Stimulated activated CD4-positive, alpha-beta T cell treated with anti-CD3 and anti-CD28 coated beads, TNF-alpha, amount 100 ng/mL, for 48 hours (primary cell): Measurements from ENCODE around the gene UBE2L5.

Source experiments
- DNase-seq, 3 donors: peaks; one replicate each; pipeline ENCODE4 v3.0.0-alpha.2; 2020; ENCODE audit warnings: low read depth in 3 of 3

The UBE2L5 gene

DNA sequence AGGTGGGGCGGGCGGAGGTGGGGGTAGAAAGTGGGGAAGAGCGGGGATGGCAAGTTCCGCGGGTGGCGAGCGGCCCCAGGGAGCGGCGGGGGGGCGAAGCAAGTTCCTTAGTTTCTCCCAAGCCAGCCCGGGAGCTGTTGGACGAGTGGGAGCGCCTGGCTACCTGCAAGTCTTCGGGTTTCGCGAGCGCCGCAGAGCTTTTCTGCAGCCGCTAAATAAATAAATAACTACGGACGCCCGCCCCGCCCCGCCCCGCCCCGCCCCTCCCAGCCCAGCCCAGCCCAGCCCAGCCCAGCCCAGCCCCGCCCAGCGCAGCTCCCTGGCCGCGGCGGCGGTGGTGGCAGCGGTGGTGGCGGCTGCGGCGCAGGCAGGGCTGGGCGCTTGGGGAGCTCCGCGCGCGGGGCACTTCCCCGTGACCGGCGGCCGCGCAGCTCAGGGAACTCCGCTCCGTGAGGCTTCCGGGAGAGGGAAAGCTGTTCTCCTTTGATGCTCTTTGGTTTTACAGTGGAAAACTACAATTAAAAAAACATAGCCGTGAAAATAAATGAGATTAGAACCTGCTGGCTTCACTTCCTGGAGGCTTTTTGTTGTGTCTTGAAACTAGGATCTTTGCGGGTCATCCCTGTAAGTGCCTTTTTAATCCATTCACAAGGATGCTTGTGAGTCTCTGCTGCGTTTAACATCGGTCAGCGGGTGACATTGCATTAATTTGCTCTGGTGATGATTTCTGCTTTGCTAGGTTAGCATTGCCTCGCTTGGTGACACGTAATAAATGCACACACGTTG is at the start of gene UBE2L5:
Gene UBE2L5 (plus strand): TSS at position 440 of the 786 bp plus-strand sequence. CDS start 5,498 bp downstream, outside the sequence.
- DNase-seq: peak; percentile 33 to 46 (median 36)

DNA sequence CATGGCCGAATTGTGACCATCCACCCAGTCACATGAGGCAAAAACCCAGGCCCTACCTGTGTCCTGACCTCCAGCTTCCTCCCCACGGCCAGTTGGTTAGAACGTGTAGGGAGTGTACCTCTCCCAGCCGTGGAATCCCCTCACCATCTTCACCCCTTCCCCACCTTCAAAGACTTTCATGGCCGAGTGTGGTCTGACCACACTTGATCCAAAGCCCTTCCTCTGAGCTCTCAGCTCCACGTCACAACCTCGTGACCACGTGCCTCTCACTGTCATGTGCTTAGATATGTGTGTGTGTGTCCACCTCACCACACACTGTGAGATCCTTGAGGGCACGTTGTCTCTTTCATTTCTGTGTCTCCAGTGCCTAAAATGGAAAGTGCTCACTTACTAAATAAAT is 48.6 kb upstream of the UBE2L5 start:
- peak in 1 of 3 donors; percentile 20 for DNase-seq

DNA sequence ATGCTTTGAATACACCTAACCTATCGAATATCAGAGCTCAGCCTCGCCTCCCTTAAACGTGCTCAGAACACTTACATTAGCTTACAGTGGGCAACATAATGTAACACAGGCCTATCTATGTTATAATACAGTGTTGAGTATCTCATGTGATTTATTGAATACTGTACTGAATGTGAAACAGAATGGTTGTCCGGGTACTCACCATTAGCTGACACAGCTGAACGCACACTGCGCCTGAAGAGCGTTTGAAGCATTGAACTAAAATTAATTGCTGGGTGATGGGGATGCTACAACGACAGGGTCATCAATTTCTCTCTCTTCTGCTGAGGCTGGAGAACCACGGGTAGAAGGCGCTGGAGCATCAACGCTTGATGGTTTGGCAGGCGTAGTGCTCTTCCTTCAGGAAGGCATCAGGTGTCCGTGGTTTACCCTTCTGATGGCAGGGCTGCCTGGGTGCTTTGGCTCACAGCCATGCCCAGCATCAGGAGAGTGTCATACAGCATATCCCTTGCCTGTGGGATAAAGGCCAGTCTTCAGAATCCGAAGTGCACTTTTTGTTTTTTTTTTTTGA is 46.9 kb upstream of the UBE2L5 start:
- no peak for DNase-seq

DNA sequence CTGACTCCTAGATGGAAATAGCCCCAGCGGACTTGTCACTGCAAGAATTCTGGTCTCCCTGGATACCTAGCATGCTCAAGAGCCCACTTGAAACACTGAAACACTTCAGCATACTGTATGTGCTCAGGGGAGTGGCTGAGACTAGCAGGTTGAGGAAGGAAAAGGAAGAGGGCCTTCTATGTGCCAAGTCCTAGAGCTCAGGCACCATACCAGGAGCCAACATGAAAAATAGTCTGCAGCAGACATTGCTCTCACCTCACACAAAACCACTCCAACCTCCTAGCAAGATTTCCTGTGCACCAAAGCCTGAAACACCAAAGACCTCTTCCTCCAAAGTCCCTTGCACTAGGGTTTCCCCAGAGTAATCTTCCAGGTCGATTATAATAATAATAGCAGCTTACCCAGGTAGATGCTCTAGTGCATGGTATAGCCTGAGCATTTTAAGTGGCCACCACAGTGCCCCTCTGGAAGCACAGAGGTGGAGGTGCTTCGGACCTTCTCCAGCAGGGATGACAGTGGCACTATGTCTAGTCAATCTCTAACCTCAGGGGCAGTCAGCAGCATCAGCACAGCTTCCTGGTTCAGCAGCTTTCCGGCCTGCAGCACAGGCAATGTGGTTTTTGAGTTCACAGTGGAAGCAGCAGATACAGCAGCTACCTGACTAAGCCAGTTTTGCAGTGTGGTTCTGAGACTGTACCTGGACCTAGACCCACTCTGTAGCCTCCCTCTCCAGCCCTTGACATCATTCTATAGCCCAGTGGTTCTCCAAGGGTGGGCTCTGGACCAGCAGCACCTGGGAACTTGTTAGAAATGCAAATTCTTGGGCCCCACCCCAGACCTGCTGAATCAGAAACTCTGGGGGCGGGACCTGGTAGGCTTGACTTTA is 45.6 kb upstream of the UBE2L5 start:
- peak in 2 of 3 donors; percentile 39 to 54 for DNase-seq

DNA sequence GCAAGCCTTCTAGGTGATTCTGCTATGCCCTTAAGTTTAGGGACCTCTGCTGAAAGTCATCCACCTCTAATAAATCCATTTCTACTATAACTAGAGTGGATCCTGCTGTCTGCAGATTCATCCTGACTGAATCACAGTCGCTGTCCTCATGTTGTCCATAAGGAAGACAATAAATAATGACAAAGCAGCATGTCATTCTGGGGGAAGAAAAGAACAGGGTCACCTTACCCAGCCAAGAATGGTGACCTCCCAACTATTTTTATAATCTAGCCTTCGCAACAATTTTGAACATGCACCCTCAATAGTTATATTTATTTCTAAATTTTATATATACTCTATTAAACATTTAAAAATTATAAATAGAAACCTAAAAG is 45.0 kb upstream of the UBE2L5 start:
- DNase-seq: no peak

DNA sequence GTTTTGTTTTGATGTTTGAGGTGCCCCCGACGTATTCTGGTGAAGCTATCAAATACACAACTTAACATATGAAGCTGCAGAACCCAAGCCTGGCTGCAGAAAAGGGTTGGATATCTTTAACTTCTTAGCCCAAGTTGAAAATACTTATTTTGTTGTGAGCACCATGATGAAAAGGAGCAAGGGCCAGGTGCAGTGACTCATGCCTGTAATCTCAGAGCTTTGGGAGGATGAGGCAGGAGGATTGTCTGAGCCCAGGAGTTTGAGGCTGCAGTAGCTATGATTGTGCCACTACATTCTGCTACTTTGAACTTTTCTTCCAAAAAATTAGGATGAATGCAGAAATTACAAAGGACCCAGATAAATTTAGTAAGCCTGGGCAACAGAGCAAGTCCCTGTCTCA is 44.1 kb upstream of the UBE2L5 start:
- no peak for DNase-seq

DNA sequence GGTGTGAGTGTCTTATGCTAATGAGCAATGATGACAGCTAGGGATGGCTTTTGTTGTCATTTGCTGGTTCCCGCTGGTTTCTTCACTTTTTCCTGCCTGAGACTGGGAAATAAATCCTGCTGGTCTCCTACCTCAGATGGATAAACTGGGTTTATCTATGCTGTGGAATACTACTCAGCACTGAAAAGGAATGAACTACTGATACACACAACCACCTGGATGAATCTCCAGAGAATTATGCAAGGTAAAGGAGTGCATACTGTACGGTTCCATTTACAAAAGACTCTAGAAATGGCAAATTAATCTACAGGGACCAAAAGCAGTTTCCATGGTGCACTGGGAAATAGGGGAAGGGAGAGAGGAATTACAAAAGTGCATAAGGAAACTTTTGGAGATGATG is 41.2 kb upstream of the UBE2L5 start:
- DNase-seq: no peak

DNA sequence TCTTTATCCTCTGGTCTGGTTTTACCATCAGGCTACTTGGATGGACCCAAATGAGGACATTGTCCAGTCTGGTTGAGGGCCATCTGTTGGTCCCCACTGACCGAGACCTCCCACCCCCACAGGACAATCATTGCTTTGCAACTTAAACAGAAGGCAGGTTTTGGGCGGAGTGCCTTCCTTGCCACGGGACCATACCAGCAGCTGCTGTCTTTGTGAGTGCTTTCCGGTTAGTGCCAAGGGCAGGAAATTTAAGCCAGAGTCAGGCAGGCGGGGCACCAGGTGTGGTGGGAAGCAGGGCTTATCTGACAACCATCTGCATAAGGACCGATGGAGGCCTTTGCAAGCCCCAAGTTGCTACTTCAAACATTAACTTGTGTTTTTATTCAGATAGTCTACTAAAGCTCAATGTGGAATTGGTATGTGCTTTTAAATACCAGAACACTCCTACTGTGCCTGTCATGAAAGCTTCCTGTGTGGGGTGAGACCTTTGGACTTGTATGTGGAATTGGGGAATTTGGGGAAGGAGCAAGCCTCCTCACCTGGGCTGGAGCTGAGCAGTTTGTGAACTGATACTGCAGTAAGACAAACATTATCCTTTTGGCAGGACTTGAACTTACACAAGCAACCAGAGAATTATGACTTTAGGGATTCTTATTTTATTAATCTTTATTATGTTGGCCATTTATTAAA is 39.3 kb upstream of the UBE2L5 start:
- DNase-seq: no peak

DNA sequence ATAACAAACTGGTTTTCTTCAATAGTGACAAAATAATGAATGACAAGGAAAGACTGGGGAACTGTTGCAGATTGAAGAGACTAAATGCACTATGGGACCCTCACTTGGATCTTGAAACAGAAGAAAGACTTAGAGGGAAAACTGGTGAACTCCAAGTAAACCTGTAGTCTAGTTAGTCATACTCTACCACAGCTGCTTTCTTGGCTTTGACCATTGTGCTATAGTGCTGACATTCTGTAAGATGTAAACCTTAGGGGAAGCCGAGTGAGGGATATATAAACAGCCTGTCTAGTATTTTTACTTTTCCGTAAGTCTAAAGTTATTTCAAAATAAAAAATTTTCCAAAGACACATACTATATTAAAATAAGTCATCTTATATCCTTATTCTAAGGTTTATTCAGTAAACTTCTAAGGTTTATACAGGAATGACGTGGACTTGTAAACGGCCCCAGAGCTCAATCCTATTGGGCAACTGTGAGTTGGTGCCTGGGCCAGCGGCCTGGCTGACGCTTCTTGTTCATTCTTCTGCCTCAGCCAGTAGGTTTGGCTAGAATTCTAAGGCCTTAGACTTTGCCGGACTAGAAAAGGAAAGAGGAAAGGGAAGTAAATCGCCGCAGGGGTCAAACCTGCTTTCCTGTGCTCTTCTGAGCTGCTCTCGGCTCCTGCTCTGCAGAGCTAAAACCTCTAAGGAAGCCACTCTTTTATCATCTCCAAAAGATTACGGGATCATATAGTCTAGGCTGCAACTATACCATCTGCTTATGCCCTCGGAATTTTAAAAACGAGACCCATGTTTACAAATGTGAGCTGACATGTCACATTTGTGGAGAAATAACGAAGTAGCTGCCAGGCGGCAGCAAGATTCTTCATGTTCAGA is 33.6 kb upstream of the UBE2L5 start:
- no peak for DNase-seq

DNA sequence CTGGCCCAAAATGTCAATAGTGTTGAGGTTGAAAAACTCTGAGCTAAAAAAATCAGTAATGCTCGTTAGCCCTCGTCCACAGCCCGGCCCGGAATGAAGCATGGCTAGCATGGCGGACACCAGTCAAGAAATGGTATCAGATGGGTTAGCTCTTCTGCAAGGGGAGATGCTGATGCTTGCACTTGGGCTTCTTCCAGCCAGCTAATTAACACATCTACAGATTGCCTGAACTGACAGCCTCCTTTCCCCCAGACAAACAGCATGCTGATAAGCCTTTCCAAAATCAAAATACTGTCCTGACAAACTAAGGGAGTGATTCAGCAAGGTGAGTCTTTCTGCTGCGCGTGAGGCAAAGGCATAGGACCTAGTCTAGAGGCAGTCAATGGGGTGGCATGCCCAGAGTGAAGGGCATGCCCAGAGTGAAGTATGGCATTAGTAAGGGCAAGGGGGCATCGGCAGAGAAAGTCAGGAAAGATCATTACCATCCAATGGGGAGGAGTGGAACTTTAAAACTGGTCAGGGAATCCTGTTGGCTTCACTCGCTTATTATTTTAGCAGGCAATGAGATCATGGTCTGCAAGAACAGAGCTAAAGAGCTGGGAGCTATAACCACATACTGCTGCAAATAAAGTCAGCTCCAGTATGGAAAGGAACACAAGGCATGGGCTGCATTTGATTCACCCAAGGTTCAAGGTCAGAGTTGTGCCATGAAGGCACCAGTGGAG is 30.2 kb upstream of the UBE2L5 start:
- DNase-seq: no peak

DNA sequence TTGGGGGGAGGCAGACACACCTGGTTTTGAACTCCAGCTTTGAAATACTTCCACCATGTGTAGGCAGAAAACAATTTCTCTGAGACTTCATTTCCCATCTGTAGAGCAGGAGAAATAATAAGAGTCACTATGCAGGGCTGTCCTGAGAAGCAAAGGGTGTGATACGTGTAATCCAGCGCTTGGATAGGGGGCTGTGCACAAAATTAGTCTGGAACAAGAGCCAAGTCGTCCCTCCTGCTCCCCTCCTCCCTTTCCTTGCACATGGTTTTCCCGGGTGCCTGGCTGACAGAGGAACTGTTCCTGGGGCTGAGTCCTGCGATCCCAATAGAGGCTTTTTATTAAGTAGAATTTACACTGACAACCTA is 29.6 kb upstream of the UBE2L5 start:
- DNase-seq: no peak

DNA sequence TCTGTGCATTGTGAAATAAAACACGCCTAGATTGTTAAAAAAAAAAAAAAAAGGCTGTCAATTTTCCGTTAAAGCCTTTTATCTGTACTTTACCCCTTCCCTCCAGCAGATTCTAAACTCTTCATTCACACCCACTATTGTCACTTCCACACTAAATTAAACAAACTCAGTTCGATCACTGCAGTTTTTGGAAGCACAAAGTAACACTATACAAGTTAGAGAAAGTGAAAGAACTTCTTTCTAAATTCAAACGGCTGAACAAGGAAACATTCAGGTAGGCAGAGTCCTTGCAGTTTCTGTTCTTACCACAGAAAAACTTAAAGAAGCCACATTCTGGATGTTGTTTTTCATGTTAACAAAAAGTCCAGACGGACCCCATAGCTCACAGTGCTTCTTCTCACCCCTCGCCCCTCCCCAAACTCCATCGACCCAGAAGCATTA is 27.5 kb upstream of the UBE2L5 start:
- DNase-seq: no peak

DNA sequence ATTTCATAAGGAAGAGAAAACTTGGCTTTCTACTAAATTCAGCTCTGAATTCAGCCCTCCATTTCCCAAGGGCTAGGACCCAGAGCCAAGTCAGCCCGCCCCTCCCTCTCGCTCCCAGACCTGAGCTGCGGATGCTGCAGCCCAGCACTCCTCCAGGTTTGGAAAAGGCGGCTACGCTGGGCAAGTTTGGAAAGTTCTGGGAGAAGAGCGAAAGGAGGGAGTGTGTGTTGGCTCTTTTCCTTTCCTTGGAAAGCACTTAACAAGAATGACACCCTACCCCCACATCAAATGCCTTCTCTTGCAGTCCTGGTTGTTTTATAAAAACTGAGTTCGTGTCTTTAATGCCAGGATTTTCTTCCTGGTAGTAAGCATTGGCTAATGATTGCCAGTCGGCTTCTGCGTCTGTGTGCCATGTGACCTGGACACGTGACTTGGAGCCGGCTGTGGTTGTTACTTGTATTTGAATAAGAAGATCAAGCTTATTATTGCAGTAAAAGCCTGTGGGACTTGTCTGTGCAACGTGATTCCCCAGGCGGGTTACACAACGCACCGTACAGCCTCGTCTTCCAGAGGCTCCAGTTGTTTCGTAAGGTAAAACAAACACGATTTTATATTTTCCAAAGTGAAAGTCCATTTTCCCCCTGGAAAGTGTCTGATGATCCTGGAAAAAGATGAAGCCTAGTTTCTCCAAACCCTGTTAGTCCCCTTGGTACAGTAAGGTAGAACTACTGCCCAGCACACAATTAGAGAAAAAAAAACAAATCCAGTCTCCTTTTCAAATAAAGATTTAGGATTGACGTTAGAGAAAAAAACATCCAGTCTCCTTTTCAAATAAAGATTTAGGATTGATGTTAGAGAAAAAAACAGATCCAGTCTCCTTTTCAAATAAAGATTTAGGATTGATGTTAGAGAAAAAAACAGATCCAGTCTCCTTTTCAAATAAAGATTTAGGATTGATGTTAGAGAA is 26.8 kb upstream of the UBE2L5 start:
- DNase-seq: peak; percentile 43 to 57 (median 48)

DNA sequence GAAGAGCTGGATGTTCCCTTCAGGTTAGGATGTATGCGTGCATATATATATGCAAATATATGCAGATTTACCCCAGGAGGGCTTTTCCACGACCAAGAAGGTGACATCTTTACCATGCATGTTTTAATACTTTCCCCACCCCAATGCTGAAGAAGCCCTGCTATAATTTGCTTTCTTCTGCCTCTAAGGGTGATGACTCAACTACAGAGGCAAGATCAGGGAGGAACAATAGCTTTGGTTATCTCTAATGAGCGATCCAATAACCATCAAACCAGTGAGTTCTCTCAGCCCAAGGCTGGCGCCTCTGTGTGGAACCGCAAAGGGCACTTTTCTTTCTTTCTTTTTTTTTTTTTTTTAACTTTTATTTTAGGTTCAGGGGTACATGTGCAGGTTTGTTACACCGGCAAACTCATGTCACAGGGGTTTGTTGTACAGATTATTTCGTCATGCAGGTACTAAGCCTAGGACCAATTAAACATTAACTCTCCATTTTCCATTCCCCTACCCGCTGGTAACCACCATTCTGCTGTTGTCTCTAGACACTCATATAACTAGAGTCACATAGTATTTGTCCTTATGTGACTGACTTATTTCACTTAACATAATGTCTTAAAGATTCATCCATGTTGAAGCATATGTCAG is 25.7 kb upstream of the UBE2L5 start:
- no peak for DNase-seq

DNA sequence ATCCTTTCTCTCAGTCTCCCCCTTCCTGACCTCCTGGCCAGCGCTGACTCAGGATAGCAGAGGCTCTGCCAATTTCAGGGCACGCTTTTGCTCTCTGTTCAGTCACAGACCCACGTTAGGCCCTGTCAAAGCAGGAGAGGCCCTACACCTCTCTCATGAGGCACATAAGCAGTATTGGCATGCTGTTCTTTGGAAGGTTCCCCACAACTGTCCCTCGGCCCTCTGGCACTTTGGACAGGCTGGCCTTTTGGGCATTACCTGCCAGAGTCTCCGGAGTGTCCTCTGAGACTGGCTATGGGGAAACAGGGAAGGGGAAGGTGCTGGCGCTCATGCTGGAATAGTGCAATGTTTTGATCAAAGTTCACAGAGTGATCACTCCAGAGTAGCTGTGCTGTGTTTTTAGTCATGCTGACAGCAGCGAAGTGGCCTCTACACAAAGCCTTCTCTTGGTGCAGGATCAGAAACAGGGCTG is 23.7 kb upstream of the UBE2L5 start:
- DNase-seq: no peak

DNA sequence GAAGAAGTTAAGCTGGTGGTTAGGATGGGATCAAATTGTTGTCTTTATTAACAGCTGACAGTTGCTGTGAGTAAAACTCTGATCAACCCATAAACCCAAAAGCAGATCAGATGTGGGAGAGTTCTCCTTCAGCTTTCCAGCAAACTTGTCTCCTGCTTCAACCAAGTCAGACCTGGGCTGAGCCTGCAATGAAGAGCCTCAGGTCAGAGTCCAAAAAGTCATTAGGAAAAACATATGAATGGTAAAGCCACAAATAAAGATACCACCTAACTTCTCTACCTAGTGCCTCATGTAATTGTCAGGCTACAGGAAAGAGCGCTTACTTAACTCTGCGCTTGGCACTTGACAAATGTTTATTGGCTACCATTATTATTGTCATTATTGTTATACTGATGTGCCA is 21.9 kb upstream of the UBE2L5 start:
- no peak for DNase-seq

DNA sequence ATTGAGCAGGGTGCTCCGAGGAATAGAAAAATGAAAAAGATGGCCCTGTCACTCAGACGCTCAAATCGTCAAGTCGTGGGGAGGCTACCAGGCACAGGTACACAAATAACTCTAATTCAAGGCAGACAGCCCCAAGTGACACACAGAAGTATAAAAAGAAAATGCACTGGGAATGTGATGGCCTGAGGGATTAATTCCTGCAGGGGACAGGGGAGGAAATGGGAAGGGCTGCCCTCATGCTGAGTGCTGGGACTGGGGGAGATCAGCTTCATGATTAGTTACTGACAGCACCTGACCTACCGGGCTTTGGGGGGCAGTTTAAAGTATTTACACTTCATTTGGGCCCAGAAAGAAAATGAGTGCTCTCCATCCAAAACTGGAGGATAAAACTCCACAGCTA is 20.9 kb upstream of the UBE2L5 start:
- DNase-seq: no peak

DNA sequence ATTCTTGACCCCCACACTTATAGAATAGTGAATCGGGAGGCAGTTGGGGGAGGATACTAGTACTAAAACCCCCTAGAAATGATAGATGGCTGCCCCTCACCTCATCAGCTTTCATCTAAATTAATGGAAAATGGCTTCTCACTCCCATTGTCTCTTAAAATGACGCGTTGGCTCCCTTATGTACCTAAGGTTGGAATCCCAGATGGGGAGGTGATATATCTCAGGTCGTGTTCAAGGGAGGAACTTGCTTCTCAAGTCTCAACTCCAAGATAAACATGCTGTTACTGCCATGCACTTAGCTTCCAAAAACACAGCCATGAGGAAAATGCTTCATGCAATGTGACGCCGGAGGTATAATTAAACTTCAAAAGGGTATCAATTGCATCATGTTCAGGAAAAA is 18.8 kb upstream of the UBE2L5 start:
- DNase-seq: no peak

DNA sequence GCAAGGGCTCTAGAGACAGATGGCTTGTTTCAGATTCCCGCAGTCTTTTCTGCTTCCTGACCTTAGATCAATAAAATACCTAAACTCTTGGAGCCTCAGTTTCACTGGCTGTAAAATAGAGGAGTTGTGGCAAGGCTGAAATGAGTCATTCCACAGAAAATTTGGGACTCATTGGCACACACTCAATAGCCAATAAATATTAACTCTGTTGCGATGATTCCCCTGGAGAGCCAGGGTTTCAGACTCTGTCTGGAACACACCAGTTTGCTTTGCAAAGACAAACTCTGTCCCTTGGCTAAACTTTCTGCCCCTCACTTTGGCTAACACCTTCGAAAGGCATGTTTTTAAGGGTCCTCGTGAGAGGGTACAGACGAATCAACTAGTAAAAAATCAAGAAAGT is 18.1 kb upstream of the UBE2L5 start:
- no peak for DNase-seq
